ENCODE measurements around the gene SMIM10L1. TPM values are rescaled to one million over a fixed set of nuclear protein-coding genes. Genes with fewer than 3 reads are reported as not detected.

Gene SMIM10L1
- total RNA-seq, 1 experiment from 2014 or later = 11.0 TPM

- H3K9me3 Mint-ChIP-seq (ENCODE audit: low read depth, unreplicated experiment) = peaks cover 2% of the 10 kb centered on the region
- DNase-seq = no peak
- TF ChIP-seq CTCF (IDR thresholded peaks at IDR 0.05; ENCODE audit: unreplicated experiment) = no peak
- CTCF ChIA-PET = no interaction called here
- intact Hi-C loops (cut with micrococcal nuclease; ENCODE audit: unreplicated experiment) = no loop called here
- no TSS peak for BruUV-seq (replicated peaks)
- H3K27ac Mint-ChIP-seq (ENCODE audit: unreplicated experiment) = no peak overlapping the region
- no peak overlapping the region for H3K4me3 Mint-ChIP-seq (ENCODE audit: low read depth, unreplicated experiment)
- H3K36me3 Mint-ChIP-seq (ENCODE audit: insufficient read depth, unreplicated experiment) = peaks cover 6% of the 10 kb centered on the region
- H3K27me3 Mint-ChIP-seq (ENCODE audit: unreplicated experiment) = no peaks in the 10 kb centered on the region
- H3K4me1 Mint-ChIP-seq (ENCODE audit: low read depth, unreplicated experiment) = no peaks in the 10 kb centered on the region
Measured at GRCh38 chr12:11154400-11154925, 16.5 kb upstream of the SMIM10L1 start.

GRCh38 chr12:11158885-11159444 lies 12.0 kb upstream of the SMIM10L1 start:
- BruUV-seq (replicated peaks) = no TSS peak
- DNase-seq = no peak
- H3K4me1 Mint-ChIP-seq (ENCODE audit: low read depth, unreplicated experiment) = no peaks in the 10 kb centered on the region
- no peak for TF ChIP-seq CTCF (IDR thresholded peaks at IDR 0.05; ENCODE audit: unreplicated experiment)
- H3K36me3 Mint-ChIP-seq (ENCODE audit: insufficient read depth, unreplicated experiment) = peaks cover 8% of the 10 kb centered on the region
- intact Hi-C loops (cut with micrococcal nuclease; ENCODE audit: unreplicated experiment) = no loop called here
- no peaks in the 10 kb centered on the region for H3K27me3 Mint-ChIP-seq (ENCODE audit: unreplicated experiment)
- peaks cover 2% of the 10 kb centered on the region for H3K9me3 Mint-ChIP-seq (ENCODE audit: low read depth, unreplicated experiment)
- CTCF ChIA-PET = no interaction called here
- no peak overlapping the region for H3K27ac Mint-ChIP-seq (ENCODE audit: unreplicated experiment)
- H3K4me3 Mint-ChIP-seq (ENCODE audit: low read depth, unreplicated experiment) = no peak overlapping the region

- Mint-ChIP-seq H3K4me3 (ENCODE audit: low read depth, unreplicated experiment) (no peak overlapping the region), H3K27ac (ENCODE audit: unreplicated experiment) (no peak overlapping the region), H3K27me3 (ENCODE audit: unreplicated experiment) (no peaks in the 10 kb centered on the region), H3K9me3 (ENCODE audit: low read depth, unreplicated experiment) (no peaks in the 10 kb centered on the region), H3K36me3 (ENCODE audit: insufficient read depth, unreplicated experiment) (peaks cover 18% of the 10 kb centered on the region), H3K4me1 (ENCODE audit: low read depth, unreplicated experiment) (no peaks in the 10 kb centered on the region)
- no peak for DNase-seq
- CTCF ChIA-PET = no interaction called here
- TF ChIP-seq CTCF (IDR thresholded peaks at IDR 0.05; ENCODE audit: unreplicated experiment) = no peak
- intact Hi-C loops (cut with micrococcal nuclease; ENCODE audit: unreplicated experiment) = no loop called here
- BruUV-seq (replicated peaks) = no TSS peak
Measured at GRCh38 chr12:11162502-11162901, 8.5 kb upstream of the SMIM10L1 start.

- TF ChIP-seq CTCF (IDR thresholded peaks at IDR 0.05; ENCODE audit: unreplicated experiment) = no peak
- Mint-ChIP-seq H3K36me3 (ENCODE audit: insufficient read depth, unreplicated experiment) (peaks cover 18% of the 10 kb centered on the region), H3K4me3 (ENCODE audit: low read depth, unreplicated experiment) (no peak overlapping the region), H3K27me3 (ENCODE audit: unreplicated experiment) (no peaks in the 10 kb centered on the region), H3K27ac (ENCODE audit: unreplicated experiment) (no peak overlapping the region), H3K4me1 (ENCODE audit: low read depth, unreplicated experiment) (peaks cover 17% of the 10 kb centered on the region), H3K9me3 (ENCODE audit: low read depth, unreplicated experiment) (no peaks in the 10 kb centered on the region)
- intact Hi-C loops (cut with micrococcal nuclease; ENCODE audit: unreplicated experiment) = no loop called here
- no peak for DNase-seq
- BruUV-seq (replicated peaks) = no TSS peak
- CTCF ChIA-PET = no interaction called here
Measured at GRCh38 chr12:11164384-11164783, 6.6 kb upstream of the SMIM10L1 start.
